ENCODE results near the gene RASL12.

DNA sequence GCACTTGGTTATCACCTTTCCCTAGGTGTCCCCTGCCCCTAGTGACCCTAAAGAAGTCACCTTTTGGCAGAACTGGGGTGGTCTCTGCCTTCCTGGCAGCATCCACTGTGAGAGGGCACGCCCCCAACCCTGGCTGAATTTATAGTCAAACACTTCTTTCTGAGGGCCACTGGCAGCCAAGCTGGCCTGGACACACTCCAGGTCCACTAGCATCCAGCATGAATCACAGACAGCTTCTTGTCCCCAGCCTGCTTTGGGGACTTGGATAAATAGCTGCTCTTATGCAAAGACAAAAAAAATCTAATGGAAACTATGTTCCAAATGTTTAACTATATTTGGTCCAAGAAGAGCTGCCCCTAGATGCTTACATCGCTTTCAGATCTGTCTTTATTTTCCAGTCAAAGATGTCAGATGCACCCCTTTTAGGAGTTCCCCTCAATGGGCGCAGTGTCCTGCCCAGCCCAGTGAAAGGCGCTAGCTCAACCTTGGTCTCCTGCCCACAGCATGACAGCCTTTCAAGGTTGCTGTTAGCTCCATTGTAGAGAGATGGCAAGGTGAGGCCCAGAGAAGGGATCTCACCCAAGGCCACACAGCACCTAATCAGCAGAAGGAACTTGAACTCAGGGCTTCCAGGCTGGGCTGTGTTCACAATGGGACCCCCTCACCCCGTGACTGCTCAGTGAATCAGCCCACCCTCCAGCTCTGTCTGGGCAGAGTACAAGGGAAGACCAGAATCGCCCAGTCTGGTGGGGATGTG is 7.0 kb downstream of the RASL12 start:
- TF ChIP-seq, protein P1, sequence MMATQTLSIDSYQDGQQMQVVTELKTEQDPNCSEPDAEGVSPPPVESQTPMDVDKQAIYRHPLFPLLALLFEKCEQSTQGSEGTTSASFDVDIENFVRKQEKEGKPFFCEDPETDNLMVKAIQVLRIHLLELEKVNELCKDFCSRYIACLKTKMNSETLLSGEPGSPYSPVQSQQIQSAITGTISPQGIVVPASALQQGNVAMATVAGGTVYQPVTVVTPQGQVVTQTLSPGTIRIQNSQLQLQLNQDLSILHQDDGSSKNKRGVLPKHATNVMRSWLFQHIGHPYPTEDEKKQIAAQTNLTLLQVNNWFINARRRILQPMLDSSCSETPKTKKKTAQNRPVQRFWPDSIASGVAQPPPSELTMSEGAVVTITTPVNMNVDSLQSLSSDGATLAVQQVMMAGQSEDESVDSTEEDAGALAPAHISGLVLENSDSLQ (IDR thresholded peaks at IDR 0.05), result no peak
- TF ChIP-seq SP1 (IDR thresholded peaks at IDR 0.05) (no peak), BHLHE40 (IDR thresholded peaks at IDR 0.05; ENCODE audit: borderline replicate concordance) (no peak), ZNF384 (IDR thresholded peaks at IDR 0.05) (no peak), FOXM1 (IDR thresholded peaks at IDR 0.05; ENCODE audit: borderline replicate concordance) (no peak), LEF1 (IDR thresholded peaks at IDR 0.05; ENCODE audit: borderline replicate concordance) (no peak), CTBP1 (IDR thresholded peaks at IDR 0.05; ENCODE audit: borderline replicate concordance) (no peak), SUZ12 (IDR thresholded peaks at IDR 0.05) (no peak), NFRKB (IDR thresholded peaks at IDR 0.05) (no peak), ELF4 (IDR thresholded peaks at IDR 0.05) (no peak), TARDBP (IDR thresholded peaks at IDR 0.05) (no peak)

Data from HEK293T (cell line).